Stimulated activated CD4-positive, alpha-beta T cell treated with anti-CD3 and anti-CD28 coated beads, Interleukin-1b, Interleukin-23, amount 100 ng/mL, for 48 hours (primary cell): ENCODE results near the gene STAG3.
"Not testable (repeated sequence)": the region's sequence is repeated elsewhere in the genome, so short reads cannot be mapped to it uniquely, and the experiment has no call there.

Source experiments
- DNase-seq: peaks from one replicate; pipeline ENCODE4 v3.0.0-alpha.2; 2020

The STAG3 gene

GRCh38 chr7:100217934-100218333, 40.2 kb downstream of the STAG3 start:
- peak; percentile 86 for DNase-seq

- DNase-seq: peak; percentile 41
Observed at GRCh38 chr7:100219271-100219737, 41.6 kb downstream of the STAG3 start.

GRCh38 chr7:100219801-100220585, 42.3 kb downstream of the STAG3 start, which contains the start of gene PVRIG:
Gene PVRIG (plus strand): TSS chr7:100219949. CDS start chr7:100219971, 22 bp downstream.
- DNase-seq: peak; percentile 24

DNA sequence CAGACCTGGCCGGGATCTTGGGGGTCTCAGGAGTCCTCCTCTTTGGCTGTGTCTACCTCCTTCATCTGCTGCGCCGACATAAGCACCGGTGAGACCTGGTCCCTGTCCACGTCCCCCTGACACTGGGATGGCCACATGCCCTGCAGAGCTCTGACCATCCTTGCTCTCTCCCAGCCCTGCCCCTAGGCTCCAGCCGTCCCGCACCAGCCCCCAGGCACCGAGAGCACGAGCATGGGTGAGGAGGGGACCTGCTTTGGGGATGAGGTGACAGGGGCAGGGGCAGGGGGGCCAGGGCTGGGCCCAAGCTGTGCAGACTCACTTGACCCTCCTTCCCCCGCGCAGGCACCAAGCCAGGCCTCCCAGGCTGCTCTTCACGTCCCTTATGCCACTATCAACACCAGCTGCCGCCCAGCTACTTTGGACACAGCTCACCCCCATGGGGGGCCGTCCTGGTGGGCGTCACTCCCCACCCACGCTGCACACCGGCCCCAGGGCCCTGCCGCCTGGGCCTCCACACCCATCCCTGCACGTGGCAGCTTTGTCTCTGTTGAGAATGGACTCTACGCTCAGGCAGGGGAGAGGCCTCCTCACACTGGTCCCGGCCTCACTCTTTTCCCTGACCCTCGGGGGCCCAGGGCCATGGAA, 43.0 kb downstream of the STAG3 start:
- no peak for DNase-seq

GRCh38 chr7:100221231-100221718, 43.6 kb downstream of the STAG3 start:
- DNase-seq: peak; percentile 86

- DNase-seq: peak; percentile 11
Observed at GRCh38 chr7:100221767-100222444, 44.2 kb downstream of the STAG3 start.

DNA sequence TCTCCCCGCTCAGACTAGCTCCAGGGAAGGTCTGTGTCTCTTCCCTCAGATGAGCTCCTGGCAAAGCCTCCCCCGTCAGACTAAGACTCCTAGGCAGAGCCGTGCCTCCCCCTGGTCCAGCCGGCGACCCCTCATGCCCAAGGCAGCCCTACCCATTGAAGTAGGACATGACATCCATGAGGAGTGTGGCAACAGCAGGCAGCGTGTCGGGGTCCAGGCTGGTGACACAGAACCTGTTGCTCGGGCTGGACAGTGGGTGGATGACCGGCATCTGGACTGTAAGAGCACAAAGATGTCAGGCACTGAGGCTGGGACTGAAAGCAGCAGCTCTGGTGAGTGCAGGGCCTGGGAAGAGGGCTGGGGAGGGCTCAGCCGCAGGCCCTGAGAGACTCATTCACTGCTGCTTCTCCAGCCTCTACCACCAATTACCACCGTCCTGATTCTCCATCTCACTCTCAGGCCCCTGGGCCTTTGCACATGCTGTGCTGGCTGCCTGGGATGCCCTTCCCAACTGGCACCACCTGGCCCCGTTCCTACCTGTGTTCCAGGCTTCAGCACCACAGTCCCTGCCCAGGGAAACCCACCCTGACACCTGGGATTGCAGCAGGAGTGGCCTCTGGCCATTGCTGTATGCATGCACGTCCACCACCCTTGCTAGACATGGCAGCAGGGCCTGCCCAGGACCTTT, 44.9 kb downstream of the STAG3 start:
- no peak for DNase-seq

GRCh38 chr7:100223376-100223927, 45.7 kb downstream of the STAG3 start:
- DNase-seq: not testable (repeated sequence)

GRCh38 chr7:100224891-100225290, 47.2 kb downstream of the STAG3 start:
- not testable (repeated sequence) for DNase-seq

DNA sequence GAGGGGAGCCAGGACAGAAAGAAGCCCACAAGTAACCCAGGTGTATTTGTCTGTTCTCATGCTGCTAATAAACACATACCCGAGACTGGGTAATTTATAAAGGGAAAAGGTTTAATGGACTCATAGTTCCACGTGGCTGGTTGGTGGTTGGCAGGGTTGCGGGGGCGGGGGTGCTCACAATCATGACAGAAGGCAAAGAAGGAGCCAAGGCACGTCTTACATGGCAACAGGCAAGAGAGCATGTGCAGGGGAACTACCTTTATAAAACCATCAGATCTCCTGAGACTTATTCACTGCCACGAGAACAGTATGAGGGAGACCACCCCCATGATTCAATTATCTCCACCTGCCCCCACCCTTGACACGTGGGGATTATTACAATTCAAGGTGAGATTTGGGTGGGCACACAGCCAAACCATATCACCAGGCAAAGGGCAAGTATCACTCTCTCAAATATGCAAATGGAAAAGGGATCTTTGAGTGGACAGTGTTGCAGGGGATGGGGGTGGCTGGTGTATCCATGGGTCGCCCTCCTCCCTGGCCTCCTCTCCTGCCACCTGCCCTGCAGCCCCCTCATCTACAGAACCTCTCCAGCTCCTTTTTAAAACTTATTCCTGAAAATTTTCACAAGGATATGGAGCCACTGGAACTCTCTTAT, 57.1 kb downstream of the STAG3 start:
- DNase-seq: peak; percentile 37

- DNase-seq: not testable (repeated sequence)
Observed at GRCh38 chr7:100239975-100240374, 62.3 kb downstream of the STAG3 start.

DNA sequence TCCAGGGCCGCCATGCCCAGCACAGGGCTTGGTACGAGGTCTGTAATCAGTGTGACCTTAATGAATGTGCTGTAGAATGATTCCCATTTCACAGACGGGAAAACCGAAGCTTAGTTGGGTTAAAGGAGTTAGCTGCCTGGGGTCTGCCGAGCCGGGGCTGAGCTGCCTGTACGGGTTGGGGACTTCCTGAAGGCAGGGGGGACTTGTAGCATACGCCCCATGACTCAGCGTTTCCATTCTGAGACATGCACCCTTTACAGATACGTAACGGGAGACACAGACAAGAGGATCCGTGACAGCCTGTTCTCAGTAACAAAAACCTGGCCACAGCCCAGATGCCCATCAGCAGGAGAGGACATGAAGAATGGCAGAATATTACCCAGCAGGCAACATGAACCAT, 65.7 kb downstream of the STAG3 start:
- peak; percentile 76 for DNase-seq

DNA sequence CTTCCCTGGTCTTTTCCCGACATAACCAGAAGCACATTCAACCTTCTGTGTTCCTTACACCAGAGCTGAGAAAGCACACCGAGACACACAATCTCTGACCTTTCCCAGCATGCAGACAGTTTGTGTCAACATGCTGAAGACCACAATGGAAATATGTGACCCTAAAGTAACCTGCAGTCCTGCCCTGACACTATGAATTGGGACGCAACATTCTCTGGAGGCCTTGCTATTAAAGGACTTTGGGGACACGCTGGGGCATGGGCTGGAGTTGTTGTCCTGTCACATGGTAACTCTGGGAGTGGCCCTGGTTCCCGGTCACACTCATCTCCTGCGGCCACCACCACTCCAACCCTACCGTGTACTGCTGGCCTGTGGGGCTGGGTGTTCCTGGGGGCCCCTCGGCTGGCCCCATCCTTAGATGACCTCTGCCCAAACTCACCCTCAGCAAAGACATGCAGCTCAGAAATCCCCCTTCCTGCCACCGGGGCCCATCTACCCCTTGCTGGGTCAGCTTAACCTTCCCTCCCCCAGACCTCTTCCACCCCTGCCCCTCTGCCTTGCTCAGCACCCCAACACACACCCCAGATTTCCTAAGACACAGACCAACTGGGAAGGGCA, 67.4 kb downstream of the STAG3 start:
- DNase-seq: not testable (repeated sequence)

DNA sequence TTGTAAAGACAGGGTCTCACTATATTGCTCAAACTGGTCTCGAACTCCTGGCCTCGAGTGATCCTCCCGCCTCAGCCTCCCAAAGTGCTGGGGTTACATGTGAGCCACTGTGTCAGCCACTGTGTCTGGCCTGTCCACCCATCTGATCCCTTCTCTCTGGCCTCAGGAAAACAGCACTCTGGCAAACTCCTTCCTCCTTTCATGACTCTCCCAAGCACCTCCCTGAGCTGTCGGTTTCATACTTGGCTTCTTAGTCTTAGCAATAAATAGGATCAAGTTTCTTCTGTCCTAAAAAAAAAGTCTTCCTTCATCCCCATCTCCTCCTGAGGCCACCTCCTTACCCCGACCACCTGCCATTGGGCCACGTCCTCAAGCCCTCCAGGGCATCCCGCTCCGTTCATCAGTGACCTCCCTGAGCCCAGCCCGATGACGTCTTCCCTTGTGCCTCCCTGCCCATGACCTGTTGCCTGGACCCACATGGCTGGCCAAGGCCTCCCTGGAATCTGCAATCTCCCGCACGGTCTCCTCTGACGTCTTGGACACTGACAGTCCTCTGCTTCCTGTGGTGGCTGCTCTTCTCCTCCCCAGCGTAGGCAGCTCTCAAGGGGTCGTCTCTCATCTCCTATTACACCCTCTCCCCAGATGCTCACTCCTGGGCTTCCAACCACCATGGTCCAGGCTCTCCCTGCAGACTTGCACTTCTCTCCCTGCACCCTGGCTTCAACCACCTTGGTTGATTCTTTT, 68.6 kb downstream of the STAG3 start:
- not testable (repeated sequence) for DNase-seq

DNA sequence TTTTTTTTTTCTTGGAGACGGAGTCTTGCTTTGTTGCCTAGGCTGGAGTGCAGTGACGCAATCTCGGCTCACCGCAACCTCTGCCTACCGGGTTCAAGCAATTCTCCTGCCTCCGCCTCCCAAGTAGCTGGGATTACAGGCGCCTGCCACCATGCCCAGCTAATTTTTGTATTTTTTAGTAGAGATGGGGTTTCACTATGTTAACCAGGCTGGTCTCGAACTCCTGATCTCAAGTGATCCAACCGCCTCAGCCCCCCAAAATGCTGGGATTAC, 69.1 kb downstream of the STAG3 start:
- not testable (repeated sequence) for DNase-seq

- no peak for DNase-seq
Observed at GRCh38 chr7:100247152-100247757, 69.5 kb downstream of the STAG3 start.

DNA sequence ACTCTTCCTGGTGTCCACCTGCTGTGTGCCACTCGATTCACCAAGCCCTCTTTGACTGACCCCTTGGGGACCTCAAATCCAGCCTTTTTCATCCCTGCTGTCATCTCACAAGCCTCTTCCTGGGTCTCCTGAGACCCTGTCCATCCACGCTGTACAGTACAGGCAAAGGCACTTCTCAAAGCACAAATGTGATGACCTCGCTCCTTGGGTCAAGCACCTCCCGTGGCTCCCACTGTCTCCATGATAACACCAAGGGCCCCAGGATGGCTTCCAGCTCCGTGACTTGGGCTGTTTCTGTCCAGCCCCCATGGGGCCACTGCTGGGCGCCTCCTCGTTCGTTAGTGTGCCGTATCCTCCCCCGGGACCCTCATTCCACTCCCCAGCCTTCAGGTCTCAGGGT, 70.8 kb downstream of the STAG3 start:
- no peak for DNase-seq

GRCh38 chr7:100257017-100257416, 79.3 kb downstream of the STAG3 start:
- no peak for DNase-seq

- DNase-seq: not testable (repeated sequence)
Observed at GRCh38 chr7:100259984-100260383, 82.3 kb downstream of the STAG3 start.

DNA sequence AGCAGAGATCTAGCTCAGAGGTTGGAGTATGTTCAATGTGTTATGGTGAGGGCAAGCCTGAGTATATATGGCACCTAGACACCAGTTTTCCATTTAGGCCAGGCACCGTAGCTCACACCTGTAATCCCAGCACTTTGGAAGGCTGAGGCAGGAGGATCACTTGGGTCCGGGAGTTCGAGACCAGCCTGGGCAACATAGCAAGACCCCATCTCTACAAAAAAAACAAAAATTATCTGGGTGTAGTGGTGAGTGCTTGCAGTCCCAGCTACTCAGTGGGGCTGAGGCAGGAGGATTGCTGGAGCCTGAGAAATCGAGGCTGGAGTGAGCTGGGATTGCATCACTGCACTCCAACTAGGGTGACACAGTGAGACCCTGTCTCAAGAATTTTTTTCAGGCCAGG, 85.2 kb downstream of the STAG3 start:
- DNase-seq: not testable (repeated sequence)
